Measurements from ENCODE around the gene ACTA1.
"Not testable (repeated sequence)": the region's sequence is repeated elsewhere in the genome, so short reads cannot be mapped to it uniquely, and the experiment has no call there.

ACTA1 gene

DNA sequence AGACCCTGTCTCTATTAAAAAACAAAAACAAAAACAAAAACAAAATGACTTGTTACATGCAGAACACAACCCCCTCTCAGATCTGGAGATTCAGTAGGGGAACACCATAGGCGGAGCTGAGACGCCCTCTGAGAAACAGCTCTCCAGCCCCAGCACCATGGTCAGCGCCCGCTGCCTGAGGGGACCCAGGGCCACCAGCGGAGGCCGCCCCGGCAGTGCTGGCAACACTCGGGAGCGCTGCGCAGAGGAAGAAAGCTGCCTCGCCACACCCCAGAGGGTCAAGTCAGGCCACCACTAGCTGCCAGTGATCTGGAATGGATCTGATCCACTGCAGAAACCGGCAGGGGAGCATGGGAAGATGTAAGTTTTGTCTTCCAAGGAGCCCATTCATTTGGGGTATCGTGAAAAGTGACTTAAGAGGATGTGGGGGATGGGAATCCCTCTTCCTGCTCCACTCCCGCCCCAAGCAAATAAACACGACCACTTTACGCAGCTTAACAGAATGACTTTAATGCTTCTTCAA lies 3.1 kb downstream of the ACTA1 start:
- H3K27ac ChIP-seq (ENCODE audit: insufficient read depth, low read length, poor library complexity, severe bottlenecking), result no peak overlapping the region
- peaks cover 11% of the 10 kb centered on the region for H3K4me1 ChIP-seq (ENCODE audit: control insufficient read depth, insufficient read depth, low read length, poor library complexity, severe bottlenecking)
- H3K36me3 ChIP-seq (ENCODE audit: control insufficient read depth, insufficient read depth, low read length), result no peaks in the 10 kb centered on the region
- H3K4me3 ChIP-seq (ENCODE audit: insufficient read depth, low read depth, low read length, poor library complexity, severe bottlenecking), result no peak overlapping the region
- peaks cover 49% of the 10 kb centered on the region for H3K27me3 ChIP-seq (replicated peaks; ENCODE audit: control insufficient read depth, insufficient read depth, low read length, poor library complexity, severe bottlenecking)
- no peaks in the 10 kb centered on the region for H3K9me3 ChIP-seq (ENCODE audit: control insufficient read depth, low read length)
- DNase-seq, result no peak

DNA sequence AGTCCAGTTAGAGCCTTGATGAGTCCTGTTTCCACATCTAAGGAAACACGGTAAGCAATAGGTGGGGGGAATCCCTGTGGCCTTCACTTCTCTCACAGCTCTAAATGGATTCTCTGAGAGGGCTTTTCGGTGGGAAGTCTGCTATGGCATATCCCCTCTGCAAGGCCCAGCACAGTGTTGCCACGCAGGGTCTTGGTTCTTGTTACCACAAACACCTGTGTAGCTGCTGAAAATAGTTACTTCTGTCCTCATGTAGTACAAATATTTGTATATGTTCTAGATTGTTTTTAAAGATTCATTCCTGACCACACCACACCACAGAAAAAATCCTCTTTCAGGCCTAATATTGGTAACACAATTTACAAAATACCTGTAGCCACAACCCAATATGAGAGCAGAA lies 5.6 kb downstream of the ACTA1 start:
- H3K27me3 ChIP-seq (replicated peaks; ENCODE audit: control insufficient read depth, insufficient read depth, low read length, poor library complexity, severe bottlenecking), result peaks cover 35% of the 10 kb centered on the region
- DNase-seq, result no peak
- no peak overlapping the region for H3K4me3 ChIP-seq (ENCODE audit: insufficient read depth, low read depth, low read length, poor library complexity, severe bottlenecking)
- H3K27ac ChIP-seq (ENCODE audit: insufficient read depth, low read length, poor library complexity, severe bottlenecking), result no peak overlapping the region
- peaks cover 11% of the 10 kb centered on the region for H3K4me1 ChIP-seq (ENCODE audit: control insufficient read depth, insufficient read depth, low read length, poor library complexity, severe bottlenecking)
- no peaks in the 10 kb centered on the region for H3K36me3 ChIP-seq (ENCODE audit: control insufficient read depth, insufficient read depth, low read length)
- H3K9me3 ChIP-seq (ENCODE audit: control insufficient read depth, low read length), result no peaks in the 10 kb centered on the region

- Histone ChIP-seq H3K9me3 (ENCODE audit: control insufficient read depth, low read length) (no peaks in the 10 kb centered on the region), H3K4me3 (ENCODE audit: insufficient read depth, low read depth, low read length, poor library complexity, severe bottlenecking) (no peak overlapping the region), H3K36me3 (ENCODE audit: control insufficient read depth, insufficient read depth, low read length) (no peaks in the 10 kb centered on the region), H3K27ac (ENCODE audit: insufficient read depth, low read length, poor library complexity, severe bottlenecking) (no peak overlapping the region), H3K4me1 (ENCODE audit: control insufficient read depth, insufficient read depth, low read length, poor library complexity, severe bottlenecking) (peaks cover 9% of the 10 kb centered on the region), H3K27me3 (replicated peaks; ENCODE audit: control insufficient read depth, insufficient read depth, low read length, poor library complexity, severe bottlenecking) (peaks cover 29% of the 10 kb centered on the region)
- DNase-seq, result no peak
Measured at GRCh38 chr1:229427572-229427971, 6.3 kb downstream of the ACTA1 start.

DNA sequence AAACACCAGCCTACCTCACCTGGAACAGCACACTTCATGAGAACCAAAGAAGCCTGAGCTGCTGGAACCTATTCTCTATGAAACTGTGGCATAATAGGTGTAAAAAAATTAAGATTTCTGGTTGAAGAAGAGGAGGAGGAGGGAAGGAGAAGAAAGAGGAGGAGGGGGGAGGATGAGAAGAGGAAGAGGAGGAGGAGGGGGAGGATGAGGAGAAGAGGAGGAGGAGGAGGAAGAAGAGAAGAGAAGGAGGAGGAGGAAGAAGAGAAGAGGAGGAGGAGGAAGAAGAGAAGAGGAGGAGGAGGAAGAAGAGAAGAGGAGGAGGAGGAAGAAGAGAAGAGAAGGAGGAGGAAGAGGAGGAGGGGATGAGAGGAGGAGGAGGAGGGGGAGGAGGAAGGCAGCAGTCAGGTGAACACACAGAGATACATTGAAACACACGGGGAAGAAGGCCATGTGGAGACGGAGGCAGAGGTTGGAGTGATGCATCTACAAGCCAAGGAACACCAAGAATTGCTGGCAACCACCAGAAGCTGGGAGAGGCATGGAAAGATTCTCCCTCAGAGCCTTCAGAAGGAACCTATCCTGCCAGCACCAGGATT lies 8.2 kb downstream of the ACTA1 start:
- DNase-seq, result no peak
- Histone ChIP-seq H3K36me3 (ENCODE audit: control insufficient read depth, insufficient read depth, low read length) (no peaks in the 10 kb centered on the region), H3K27me3 (replicated peaks; ENCODE audit: control insufficient read depth, insufficient read depth, low read length, poor library complexity, severe bottlenecking) (peaks cover 12% of the 10 kb centered on the region), H3K4me3 (ENCODE audit: insufficient read depth, low read depth, low read length, poor library complexity, severe bottlenecking) (no peak overlapping the region), H3K27ac (ENCODE audit: insufficient read depth, low read length, poor library complexity, severe bottlenecking) (no peak overlapping the region), H3K9me3 (ENCODE audit: control insufficient read depth, low read length) (no peaks in the 10 kb centered on the region), H3K4me1 (ENCODE audit: control insufficient read depth, insufficient read depth, low read length, poor library complexity, severe bottlenecking) (no peaks in the 10 kb centered on the region)

GRCh38 chr1:229420765-229421164 lies 13.1 kb downstream of the ACTA1 start:
- Histone ChIP-seq H3K36me3 (ENCODE audit: control insufficient read depth, insufficient read depth, low read length) (no peaks in the 10 kb centered on the region), H3K4me1 (ENCODE audit: control insufficient read depth, insufficient read depth, low read length, poor library complexity, severe bottlenecking) (no peaks in the 10 kb centered on the region), H3K27ac (ENCODE audit: insufficient read depth, low read length, poor library complexity, severe bottlenecking) (no peak overlapping the region), H3K4me3 (ENCODE audit: insufficient read depth, low read depth, low read length, poor library complexity, severe bottlenecking) (no peak overlapping the region), H3K27me3 (replicated peaks; ENCODE audit: control insufficient read depth, insufficient read depth, low read length, poor library complexity, severe bottlenecking) (no peaks in the 10 kb centered on the region), H3K9me3 (ENCODE audit: control insufficient read depth, low read length) (no peaks in the 10 kb centered on the region)
- DNase-seq, result no peak

GRCh38 chr1:229420224-229420623 lies 13.7 kb downstream of the ACTA1 start:
- H3K27me3 ChIP-seq (replicated peaks; ENCODE audit: control insufficient read depth, insufficient read depth, low read length, poor library complexity, severe bottlenecking), result no peaks in the 10 kb centered on the region
- no peaks in the 10 kb centered on the region for H3K4me1 ChIP-seq (ENCODE audit: control insufficient read depth, insufficient read depth, low read length, poor library complexity, severe bottlenecking)
- H3K36me3 ChIP-seq (ENCODE audit: control insufficient read depth, insufficient read depth, low read length), result no peaks in the 10 kb centered on the region
- no peaks in the 10 kb centered on the region for H3K9me3 ChIP-seq (ENCODE audit: control insufficient read depth, low read length)
- no peak for DNase-seq
- H3K27ac ChIP-seq (ENCODE audit: insufficient read depth, low read length, poor library complexity, severe bottlenecking), result no peak overlapping the region
- H3K4me3 ChIP-seq (ENCODE audit: insufficient read depth, low read depth, low read length, poor library complexity, severe bottlenecking), result no peak overlapping the region

DNA sequence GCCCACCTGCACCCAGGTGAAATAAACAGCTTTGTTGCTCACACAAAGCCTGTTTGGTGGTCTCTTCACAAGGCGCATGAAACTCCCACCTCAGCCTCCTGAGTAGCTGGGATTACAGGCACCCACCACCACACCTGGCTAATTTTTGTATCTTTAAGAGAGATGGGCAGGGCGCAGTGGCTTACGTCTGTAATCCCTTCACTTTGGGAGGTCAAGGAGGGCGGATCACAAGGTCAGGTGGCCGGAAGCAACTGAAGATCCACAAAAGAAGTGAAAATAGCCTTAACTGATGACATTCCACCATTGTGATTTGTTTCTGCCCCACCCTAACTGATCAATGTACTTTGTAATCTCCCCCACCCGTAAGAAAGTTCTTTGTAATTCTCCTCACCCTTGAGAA lies 15.3 kb downstream of the ACTA1 start:
- not testable (repeated sequence) for H3K36me3 ChIP-seq (ENCODE audit: control insufficient read depth, insufficient read depth, low read length); H3K4me3 ChIP-seq (ENCODE audit: insufficient read depth, low read depth, low read length, poor library complexity, severe bottlenecking); DNase-seq; H3K4me1 ChIP-seq (ENCODE audit: control insufficient read depth, insufficient read depth, low read length, poor library complexity, severe bottlenecking); H3K9me3 ChIP-seq (ENCODE audit: control insufficient read depth, low read length); H3K27me3 ChIP-seq (replicated peaks; ENCODE audit: control insufficient read depth, insufficient read depth, low read length, poor library complexity, severe bottlenecking); H3K27ac ChIP-seq (ENCODE audit: insufficient read depth, low read length, poor library complexity, severe bottlenecking)

- not testable (repeated sequence) for H3K4me3 ChIP-seq (ENCODE audit: insufficient read depth, low read depth, low read length, poor library complexity, severe bottlenecking); H3K9me3 ChIP-seq (ENCODE audit: control insufficient read depth, low read length); H3K4me1 ChIP-seq (ENCODE audit: control insufficient read depth, insufficient read depth, low read length, poor library complexity, severe bottlenecking); H3K27ac ChIP-seq (ENCODE audit: insufficient read depth, low read length, poor library complexity, severe bottlenecking); H3K36me3 ChIP-seq (ENCODE audit: control insufficient read depth, insufficient read depth, low read length); DNase-seq
- H3K27me3 ChIP-seq (replicated peaks; ENCODE audit: control insufficient read depth, insufficient read depth, low read length, poor library complexity, severe bottlenecking), result peaks cover 13% of the 10 kb centered on the region
Measured at GRCh38 chr1:229412810-229413209, 21.1 kb downstream of the ACTA1 start.

- DNase-seq, result no peak
- no peaks in the 10 kb centered on the region for H3K36me3 ChIP-seq (ENCODE audit: control insufficient read depth, insufficient read depth, low read length)
- H3K4me3 ChIP-seq (ENCODE audit: insufficient read depth, low read depth, low read length, poor library complexity, severe bottlenecking), result no peak overlapping the region
- H3K9me3 ChIP-seq (ENCODE audit: control insufficient read depth, low read length), result no peaks in the 10 kb centered on the region
- no peak overlapping the region for H3K27ac ChIP-seq (ENCODE audit: insufficient read depth, low read length, poor library complexity, severe bottlenecking)
- peaks cover 20% of the 10 kb centered on the region for H3K27me3 ChIP-seq (replicated peaks; ENCODE audit: control insufficient read depth, insufficient read depth, low read length, poor library complexity, severe bottlenecking)
- peaks cover 8% of the 10 kb centered on the region for H3K4me1 ChIP-seq (ENCODE audit: control insufficient read depth, insufficient read depth, low read length, poor library complexity, severe bottlenecking)
Measured at GRCh38 chr1:229412056-229412455, 21.8 kb downstream of the ACTA1 start.

DNA sequence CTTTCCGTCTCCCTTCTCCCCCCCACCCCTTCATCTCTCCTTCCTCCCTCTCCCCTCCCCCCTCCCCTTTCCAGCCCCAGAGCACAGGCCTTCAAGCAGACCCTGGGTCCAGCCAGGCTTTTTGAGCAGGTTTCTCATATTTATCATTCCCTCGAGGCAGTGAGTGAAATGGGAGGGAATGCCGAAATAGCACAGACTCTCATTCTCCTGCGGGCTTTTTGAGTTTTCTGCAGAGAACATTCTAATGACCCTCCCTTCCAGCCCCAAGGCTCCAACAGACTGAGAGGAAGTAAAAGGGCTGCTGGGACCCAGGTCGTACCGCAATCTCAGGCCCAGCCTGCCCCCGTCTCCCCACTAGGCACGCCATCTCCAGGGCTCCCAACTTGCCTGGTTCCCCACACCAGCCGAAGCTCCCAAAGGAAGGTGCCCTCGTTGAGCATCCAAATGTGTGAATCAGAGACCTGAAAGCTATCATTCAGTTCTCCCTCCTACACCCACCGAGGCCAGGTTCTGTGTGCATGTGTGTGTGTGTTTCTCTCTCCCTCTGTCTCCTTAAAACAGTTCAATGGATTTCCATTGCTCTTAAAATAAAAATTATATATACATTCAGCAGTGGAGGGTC lies 22.3 kb downstream of the ACTA1 start:
- no peaks in the 10 kb centered on the region for H3K36me3 ChIP-seq (ENCODE audit: control insufficient read depth, insufficient read depth, low read length)
- peaks cover 24% of the 10 kb centered on the region for H3K27me3 ChIP-seq (replicated peaks; ENCODE audit: control insufficient read depth, insufficient read depth, low read length, poor library complexity, severe bottlenecking)
- H3K4me3 ChIP-seq (ENCODE audit: insufficient read depth, low read depth, low read length, poor library complexity, severe bottlenecking), result no peak overlapping the region
- H3K27ac ChIP-seq (ENCODE audit: insufficient read depth, low read length, poor library complexity, severe bottlenecking), result no peak overlapping the region
- DNase-seq, result no peak
- peaks cover 11% of the 10 kb centered on the region for H3K4me1 ChIP-seq (ENCODE audit: control insufficient read depth, insufficient read depth, low read length, poor library complexity, severe bottlenecking)
- no peaks in the 10 kb centered on the region for H3K9me3 ChIP-seq (ENCODE audit: control insufficient read depth, low read length)
